ENCODE data around the gene PRRX2.

The PRRX2 gene

GRCh38 chr9:129640086-129640870, 25.2 kb upstream of the PRRX2 start (continued):
- no peak for TF ChIP-seq REST (tag by site-specific recombination; IDR thresholded peaks at IDR 0.05)
- TF ChIP-seq ZFP37 (tag by site-specific recombination; IDR thresholded peaks at IDR 0.05): peak; percentile 46; the same call in 1 of the 2 replicates
- peak; percentile 86 for TF ChIP-seq ZNF366 (tag by site-specific recombination; conservative IDR thresholded peaks at IDR 0.05)
- no peak for TF ChIP-seq ZNF529 (tag by site-specific recombination; IDR thresholded peaks at IDR 0.05; ENCODE audit: insufficient replicate concordance)
- peak; percentile 67; the same call in 1 of the 2 replicates for TF ChIP-seq ZNF600 (tag by site-specific recombination; IDR thresholded peaks at IDR 0.05)
- TF ChIP-seq ZNF184 (tag by site-specific recombination; IDR thresholded peaks at IDR 0.05): peak; percentile 95
- peak; percentile 91 for TF ChIP-seq PATZ1 (tag by site-specific recombination; IDR thresholded peaks at IDR 0.05)
- TF ChIP-seq MZF1 (tag by site-specific recombination; IDR thresholded peaks at IDR 0.05; ENCODE audit: borderline replicate concordance): peak; percentile 95
- TF ChIP-seq WT1 (tag by site-specific recombination; IDR thresholded peaks at IDR 0.05): peak; percentile 87
- TF ChIP-seq KLF9 (tag by site-specific recombination; IDR thresholded peaks at IDR 0.05; ENCODE audit: low read depth): peak; percentile 57
- TF ChIP-seq ZNF214 (tag by site-specific recombination; IDR thresholded peaks at IDR 0.05; ENCODE audit: borderline replicate concordance): no peak
- no peak for TF ChIP-seq ZNF140 (tag by site-specific recombination; IDR thresholded peaks at IDR 0.05)
- TF ChIP-seq ZNF146 (tag by site-specific recombination; IDR thresholded peaks at IDR 0.05): no peak
- no peak for TF ChIP-seq ZNF138 (tag by site-specific recombination; IDR thresholded peaks at IDR 0.05; ENCODE audit: borderline replicate concordance)
- no peak for TF ChIP-seq ZNF16 (tag by site-specific recombination; IDR thresholded peaks at IDR 0.05; ENCODE audit: low read depth)
- TF ChIP-seq OSR2 (tag by site-specific recombination; IDR thresholded peaks at IDR 0.05): peak; percentile 99
- no peak for TF ChIP-seq AEBP2 (tag by site-specific recombination; IDR thresholded peaks at IDR 0.05; ENCODE audit: borderline replicate concordance)
- peak; percentile 97 for TF ChIP-seq ZBTB48 (tag by site-specific recombination; IDR thresholded peaks at IDR 0.05)
- no peak for TF ChIP-seq ZNF624 (tag by site-specific recombination; IDR thresholded peaks at IDR 0.05)
- peak; percentile 92 for TF ChIP-seq GLIS2 (tag by site-specific recombination; IDR thresholded peaks at IDR 0.05)
- TF ChIP-seq ZNF18 (tag by site-specific recombination; IDR thresholded peaks at IDR 0.05): peak; percentile 88
- TF ChIP-seq ZNF280C (tag by site-specific recombination; IDR thresholded peaks at IDR 0.05): no peak
- no peak for TF ChIP-seq ZNF670 (tag by site-specific recombination; IDR thresholded peaks at IDR 0.05; ENCODE audit: low read depth)
- TF ChIP-seq YY1 (tag by site-specific recombination; IDR thresholded peaks at IDR 0.05): peak; percentile 77
- TF ChIP-seq ZNF391 (tag by site-specific recombination; IDR thresholded peaks at IDR 0.05; ENCODE audit: borderline replicate concordance, low read depth): peak; percentile 61; the same call in 1 of the 2 replicates
- no peak for TF ChIP-seq ZNF701 (tag by site-specific recombination; IDR thresholded peaks at IDR 0.05)
- TF ChIP-seq ZNF398 (tag by site-specific recombination; IDR thresholded peaks at IDR 0.05): peak; percentile 90

Measured in HEK293 (cell line).